T-helper 1 cell treated with Interleukin-12 subunit alpha and Interleukin-12 subunit beta and Interleukin-4 antibody, amounts not matched to agents 30 μg/mL and 1 μg/mL, for 36 hours (primary cell): ENCODE measurements around the gene HOXA4.

Experiments used
- H3K27ac Mint-ChIP-seq: one replicate; pipeline ENCODE4 v1.8.0; 2021; ENCODE audit warnings: mild to moderate bottlenecking, mixed read lengths
- H3K27me3 Mint-ChIP-seq: one replicate; pipeline ENCODE4 v1.8.0; 2021; ENCODE audit warnings: low read depth, mixed read lengths
- H3K36me3 Mint-ChIP-seq: one replicate; pipeline ENCODE4 v1.8.0; 2021; ENCODE audit warnings: low read depth, mixed read lengths
- H3K4me1 Mint-ChIP-seq: one replicate; pipeline ENCODE4 v1.8.0; 2021; ENCODE audit warnings: low read depth, mixed read lengths
- H3K4me3 Mint-ChIP-seq: one replicate; pipeline ENCODE4 v1.8.0; 2021; ENCODE audit warnings: mild to moderate bottlenecking, moderate library complexity, mixed read lengths
- H3K9me3 Mint-ChIP-seq: one replicate; pipeline ENCODE4 v1.8.0; 2021; ENCODE audit warnings: mixed read lengths

HOXA4 gene

DNA sequence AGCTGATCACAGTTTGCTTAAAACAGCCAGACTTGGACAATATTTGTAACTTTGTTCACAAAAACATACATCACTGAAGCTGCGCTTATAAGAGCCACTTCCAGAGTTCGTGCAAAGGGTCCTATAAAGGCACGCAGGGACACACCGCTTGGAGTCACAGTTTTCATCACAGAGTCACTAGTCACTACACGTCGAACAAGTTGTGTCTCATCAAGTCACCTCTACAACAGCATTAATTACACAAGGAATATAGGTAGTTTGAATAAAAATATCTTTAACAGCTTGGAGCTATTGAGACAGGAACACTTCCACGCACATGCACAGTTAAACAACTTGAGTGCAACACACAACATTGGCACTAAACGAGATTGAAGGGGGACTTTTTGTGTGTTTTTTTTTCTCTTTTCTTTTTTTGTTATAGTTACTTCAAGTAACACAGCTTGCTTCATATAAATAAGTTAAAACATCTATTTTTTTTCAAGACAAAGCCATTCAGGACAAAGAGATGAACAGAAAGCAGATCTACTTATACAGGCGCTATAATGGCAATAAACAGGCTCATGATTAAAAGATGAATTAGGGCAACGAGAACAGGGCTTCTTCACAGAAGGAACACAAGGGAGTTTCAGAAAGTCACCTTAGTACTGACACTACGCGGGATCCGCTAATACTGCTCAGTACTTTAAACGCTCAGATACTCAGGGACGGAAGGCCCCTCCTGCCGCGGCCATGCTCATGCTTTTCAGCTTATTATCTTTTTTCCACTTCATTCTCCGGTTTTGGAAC is 10.8 kb upstream of the HOXA4 start:
- no peak overlapping the region for H3K4me3 Mint-ChIP-seq
- H3K27ac Mint-ChIP-seq: no peak overlapping the region

GRCh38 chr7:27140126-27140857 is 9.7 kb upstream of the HOXA4 start:
- Mint-ChIP-seq H3K4me1 (peaks cover 8% of the 10 kb centered on the region), H3K36me3 (no peaks in the 10 kb centered on the region)

More for the DNA sequence above, 10.8 kb upstream of the HOXA4 start:
- Mint-ChIP-seq H3K4me1 (peaks cover 1% of the 10 kb centered on the region), H3K9me3 (no peaks in the 10 kb centered on the region), H3K36me3 (no peaks in the 10 kb centered on the region), H3K27me3 (peaks cover 26% of the 10 kb centered on the region)

GRCh38 chr7:27139334-27140125 is 9.0 kb upstream of the HOXA4 start:
- no peak overlapping the region for H3K27ac Mint-ChIP-seq
- H3K4me3 Mint-ChIP-seq: no peak overlapping the region
- no peaks in the 10 kb centered on the region for H3K36me3 Mint-ChIP-seq
- peaks cover 15% of the 10 kb centered on the region for H3K4me1 Mint-ChIP-seq
- H3K27me3 Mint-ChIP-seq: peaks cover 34% of the 10 kb centered on the region
- H3K9me3 Mint-ChIP-seq: no peaks in the 10 kb centered on the region

More at GRCh38 chr7:27140126-27140857, 9.7 kb upstream of the HOXA4 start:
- Mint-ChIP-seq H3K27ac (no peak overlapping the region), H3K9me3 (no peaks in the 10 kb centered on the region), H3K27me3 (peaks cover 32% of the 10 kb centered on the region), H3K4me3 (no peak overlapping the region)

- peaks cover 40% of the 10 kb centered on the region for H3K27me3 Mint-ChIP-seq
- H3K27ac Mint-ChIP-seq: no peak overlapping the region
- H3K4me3 Mint-ChIP-seq: no peak overlapping the region
- H3K9me3 Mint-ChIP-seq: no peaks in the 10 kb centered on the region
- H3K36me3 Mint-ChIP-seq: no peaks in the 10 kb centered on the region
- peaks cover 21% of the 10 kb centered on the region for H3K4me1 Mint-ChIP-seq
Measured at GRCh38 chr7:27138985-27139333, 8.4 kb upstream of the HOXA4 start.

- no peak overlapping the region for H3K27ac Mint-ChIP-seq
- peaks cover 24% of the 10 kb centered on the region for H3K4me1 Mint-ChIP-seq
- H3K27me3 Mint-ChIP-seq: peaks cover 43% of the 10 kb centered on the region
- no peaks in the 10 kb centered on the region for H3K9me3 Mint-ChIP-seq
- no peaks in the 10 kb centered on the region for H3K36me3 Mint-ChIP-seq
- no peak overlapping the region for H3K4me3 Mint-ChIP-seq
Measured at GRCh38 chr7:27138472-27138871, 7.9 kb upstream of the HOXA4 start.

- Mint-ChIP-seq H3K27ac (no peak overlapping the region), H3K27me3 (peaks cover 47% of the 10 kb centered on the region), H3K4me1 (peaks cover 28% of the 10 kb centered on the region), H3K9me3 (no peaks in the 10 kb centered on the region), H3K36me3 (no peaks in the 10 kb centered on the region), H3K4me3 (no peak overlapping the region)
Measured at GRCh38 chr7:27137640-27138315, 7.2 kb upstream of the HOXA4 start.

DNA sequence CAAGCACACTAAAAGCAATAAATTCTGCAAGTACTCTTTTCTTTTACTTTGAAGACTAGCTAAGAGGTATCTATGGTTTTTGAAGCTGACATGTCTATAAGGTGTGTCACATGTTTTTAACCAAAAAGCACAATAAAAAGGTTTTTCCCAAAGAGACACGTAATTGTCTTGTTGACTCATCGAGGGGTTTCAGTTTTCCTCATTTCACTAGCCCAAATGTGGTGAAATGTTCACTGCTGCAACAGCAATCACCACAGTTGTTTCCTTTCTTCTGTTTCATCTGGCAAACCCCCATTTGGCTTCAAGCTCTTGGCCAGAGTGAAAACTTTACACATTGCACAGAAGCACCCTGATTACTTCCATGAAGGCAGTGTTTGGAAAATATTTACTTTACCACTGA is 3.8 kb upstream of the HOXA4 start:
- Mint-ChIP-seq H3K27me3 (peaks cover 58% of the 10 kb centered on the region), H3K9me3 (no peaks in the 10 kb centered on the region), H3K27ac (peak overlapping the region; percentile 34), H3K36me3 (peaks cover 1% of the 10 kb centered on the region), H3K4me1 (peaks cover 28% of the 10 kb centered on the region), H3K4me3 (peak overlapping the region; percentile 35)

DNA sequence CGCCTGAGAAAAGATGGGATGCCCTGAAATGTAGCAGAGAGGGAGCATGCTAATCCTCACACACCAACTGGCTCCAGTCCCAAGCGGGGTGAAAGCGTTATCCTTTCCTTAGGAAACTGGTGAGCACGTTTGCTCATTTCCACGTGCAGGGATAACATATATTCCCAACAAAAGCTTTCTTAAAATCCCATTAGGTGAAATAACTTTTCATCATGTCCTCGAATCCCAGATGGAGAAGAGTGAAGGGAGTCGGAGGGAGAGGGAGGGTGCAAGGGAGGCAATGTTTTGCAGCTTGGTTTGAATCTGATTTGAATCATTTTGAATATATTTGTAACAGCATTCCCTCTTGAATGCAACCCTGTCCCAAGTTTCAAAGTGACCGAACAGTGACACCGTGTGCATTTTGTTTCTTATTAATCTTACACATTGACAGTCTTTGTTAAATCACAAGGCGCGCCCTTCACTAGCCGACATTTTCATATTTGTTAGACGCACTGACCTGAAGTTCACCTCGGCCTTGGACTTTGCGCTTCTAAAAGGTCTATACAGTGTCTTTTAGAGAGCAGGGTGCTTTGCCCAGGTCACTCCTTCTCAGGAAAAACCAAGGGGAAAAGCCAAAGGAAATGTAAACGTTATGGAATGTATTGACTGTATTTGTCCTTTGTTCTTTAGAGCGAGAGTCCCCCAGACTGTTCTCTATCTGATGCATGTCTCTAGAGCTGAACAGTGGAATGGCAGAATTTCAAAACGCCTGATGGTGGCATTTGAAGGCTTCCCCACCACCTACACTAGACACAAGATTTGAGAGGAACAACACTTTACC is 3.1 kb upstream of the HOXA4 start:
- Mint-ChIP-seq H3K27me3 (peaks cover 62% of the 10 kb centered on the region), H3K4me1 (peaks cover 28% of the 10 kb centered on the region), H3K27ac (no peak overlapping the region), H3K4me3 (peak overlapping the region; percentile 35), H3K36me3 (peaks cover 1% of the 10 kb centered on the region), H3K9me3 (no peaks in the 10 kb centered on the region)

DNA sequence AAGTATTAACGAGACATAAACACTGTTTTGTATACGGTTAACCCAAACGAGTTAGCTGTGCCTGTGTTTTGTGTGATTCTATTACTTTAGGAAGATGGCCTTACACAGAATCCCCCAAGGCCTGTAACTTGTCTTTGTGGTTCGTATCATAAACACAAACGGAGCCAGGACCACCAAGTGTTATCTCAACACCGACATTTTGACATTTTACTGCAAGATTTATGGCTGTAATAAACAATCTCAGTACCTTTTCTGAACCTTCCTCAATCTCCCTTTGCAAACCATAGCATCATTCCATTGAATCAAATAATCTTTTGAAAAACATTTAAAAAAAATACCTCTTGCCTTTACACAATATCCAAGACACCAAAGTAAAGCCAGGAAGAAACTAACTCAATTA is 2.4 kb upstream of the HOXA4 start:
- Mint-ChIP-seq H3K27ac (no peak overlapping the region), H3K4me3 (no peak overlapping the region), H3K9me3 (no peaks in the 10 kb centered on the region), H3K4me1 (peaks cover 28% of the 10 kb centered on the region), H3K27me3 (peaks cover 65% of the 10 kb centered on the region), H3K36me3 (peaks cover 1% of the 10 kb centered on the region)

- peaks cover 1% of the 10 kb centered on the region for H3K36me3 Mint-ChIP-seq
- no peak overlapping the region for H3K4me3 Mint-ChIP-seq
- no peaks in the 10 kb centered on the region for H3K9me3 Mint-ChIP-seq
- H3K27me3 Mint-ChIP-seq: peaks cover 66% of the 10 kb centered on the region
- no peak overlapping the region for H3K27ac Mint-ChIP-seq
- H3K4me1 Mint-ChIP-seq: peaks cover 27% of the 10 kb centered on the region
Measured at GRCh38 chr7:27132214-27132613, 1.7 kb upstream of the HOXA4 start.

- H3K36me3 Mint-ChIP-seq: peaks cover 1% of the 10 kb centered on the region
- H3K4me1 Mint-ChIP-seq: peaks cover 27% of the 10 kb centered on the region
Measured at GRCh38 chr7:27131390-27131819, 848 bp upstream of the HOXA4 start.

DNA sequence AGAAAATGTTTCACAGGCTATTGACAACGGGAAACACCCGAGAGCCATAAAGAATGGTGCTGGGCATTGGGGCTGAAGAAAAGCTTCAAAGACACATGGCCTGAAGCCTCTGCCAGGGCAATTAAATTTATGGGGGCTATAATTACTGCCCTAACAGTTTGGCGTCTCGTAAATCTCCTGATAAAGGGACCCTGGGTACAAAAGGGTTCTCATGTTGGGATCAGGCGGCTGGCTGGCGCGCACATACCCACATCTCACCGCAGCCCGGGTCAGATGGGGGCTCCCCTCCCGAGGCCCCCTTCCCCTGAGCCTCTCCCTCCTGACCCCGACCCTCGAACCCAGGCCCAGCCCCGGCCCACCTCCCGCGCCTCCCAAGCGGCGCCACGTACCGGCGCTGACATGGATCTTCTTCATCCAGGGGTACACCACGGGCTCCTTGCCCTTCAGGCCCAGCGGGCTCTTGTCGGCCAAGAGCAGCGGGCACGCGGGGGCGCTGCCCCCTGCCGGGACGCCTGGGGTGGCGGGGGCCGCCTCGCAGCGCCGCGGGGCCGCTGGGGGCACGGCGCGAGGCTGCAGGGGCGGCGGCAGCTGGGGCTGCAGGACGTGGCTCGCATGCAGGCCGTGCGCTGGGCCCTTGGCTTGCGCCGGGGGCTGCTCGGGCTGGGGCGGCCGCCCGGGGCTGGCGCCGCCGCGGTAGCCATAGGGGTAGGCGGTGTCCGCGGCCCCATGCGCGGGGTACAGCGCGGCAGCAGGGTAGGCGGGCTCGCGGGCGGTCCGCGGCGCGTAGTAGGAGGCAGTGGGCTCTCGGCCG is 623 bp downstream of the HOXA4 start:
- H3K4me3 Mint-ChIP-seq: no peak overlapping the region
- peaks cover 68% of the 10 kb centered on the region for H3K27me3 Mint-ChIP-seq

More at GRCh38 chr7:27131390-27131819, 848 bp upstream of the HOXA4 start:
- Mint-ChIP-seq H3K27me3 (peaks cover 71% of the 10 kb centered on the region), H3K9me3 (no peaks in the 10 kb centered on the region), H3K4me3 (peak overlapping the region; percentile 40), H3K27ac (no peak overlapping the region)

More for the DNA sequence above, 623 bp downstream of the HOXA4 start:
- Mint-ChIP-seq H3K36me3 (peaks cover 1% of the 10 kb centered on the region), H3K4me1 (peaks cover 17% of the 10 kb centered on the region), H3K27ac (no peak overlapping the region), H3K9me3 (no peaks in the 10 kb centered on the region)
